Measurements from ENCODE around the gene DZANK1. TPM values are rescaled to one million over a fixed set of nuclear protein-coding genes. Genes with fewer than 3 reads are reported as not detected.

Gene DZANK1
- total and polyA plus RNA-seq, 2 of the 8 experiments (the other 6 are each of a cell fraction or from before 2014, with no cell fraction given), result 8.0 to 9.9 TPM

DNA sequence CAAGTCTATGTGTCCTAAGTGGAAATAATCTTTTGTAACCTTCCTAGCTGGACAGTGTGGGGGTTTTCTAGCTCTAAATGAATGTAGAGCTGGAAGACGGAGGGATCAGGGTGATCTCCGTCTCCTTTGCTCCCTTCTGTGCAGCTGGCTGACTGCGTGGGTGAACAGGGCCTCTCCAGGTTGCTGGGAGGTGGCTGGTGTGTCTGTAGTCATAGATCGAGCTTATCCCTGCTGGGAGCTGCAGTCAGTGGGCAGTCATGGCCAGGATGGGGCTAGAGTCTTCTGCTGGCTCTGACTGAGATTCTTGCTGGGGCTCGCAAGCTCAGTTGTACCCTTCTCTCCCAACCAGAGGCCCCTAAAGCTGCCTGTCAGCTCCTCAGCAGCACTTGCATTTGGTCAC, 47.3 kb upstream of the DZANK1 start:
- no peaks in the 10 kb centered on the region; the same call in 1 of the 2 replicates for H3K79me1 ChIP-seq (ENCODE audit: low read depth, low read length)
- no peak overlapping the region for H4K5ac ChIP-seq (ENCODE audit: insufficient read length, low read depth, low read length)
- no peaks in the 10 kb centered on the region for H3K27me3 ChIP-seq (replicated peaks in 1 of 4; ENCODE audit: control insufficient read depth in 3 of 4, extremely low read depth in 1 of 4, insufficient read depth in 3 of 4, low read length in 3 of 4)
- no peak overlapping the region for H2BK120ac ChIP-seq (replicated peaks; ENCODE audit: low read depth, low read length)
- H3K23me2 ChIP-seq (ENCODE audit: low read depth, low read length), result no peaks in the 10 kb centered on the region
- CTCF ChIA-PET (ENCODE audit: partially characterized antibody), result no interaction called here
- peaks cover 3 to 5% of the 10 kb centered on the region in 2 experiments for H4K20me1 ChIP-seq (replicated peaks in 1 of 2; ENCODE audit: control insufficient read depth in 1 of 2, insufficient read depth in 2 of 2, low read length in 2 of 2)
- no peak overlapping the region for H3K4me3 ChIP-seq (ENCODE audit: extremely low read depth in 1 of 4, insufficient read depth in 2 of 4, low read depth in 3 of 4, low read length in 4 of 4)
- no peak overlapping the region for H3K4me2 ChIP-seq (ENCODE audit: insufficient read depth in 1 of 2, low read depth in 2 of 2, low read length in 2 of 2)
- H4K91ac ChIP-seq (replicated peaks; ENCODE audit: insufficient read length, low read length), result no peak overlapping the region
- H2BK15ac ChIP-seq (ENCODE audit: low read length), result no peak overlapping the region
- no peak overlapping the region for H2AFZ ChIP-seq (ENCODE audit: low read length)
- H3K36me3 ChIP-seq (ENCODE audit: control insufficient read depth in 2 of 4, insufficient read depth in 4 of 4, low read length in 3 of 4), result peaks cover 4 to 54% (median 27%) of the 10 kb centered on the region in 4 experiments; a peak in 7 of 8 replicates
- no peaks in the 10 kb centered on the region for H3K4me1 ChIP-seq (replicated peaks in 1 of 4; ENCODE audit: control insufficient read depth in 3 of 4, insufficient read depth in 4 of 4, low read length in 3 of 4)
- no peak overlapping the region for H2BK20ac ChIP-seq (ENCODE audit: low read length)
- H3K27ac ChIP-seq (ENCODE audit: low read depth, low read length), result no peak overlapping the region
- no peak overlapping the region for H3K56ac ChIP-seq (replicated peaks; ENCODE audit: insufficient read length, low read depth, low read length)
- no peak overlapping the region for H3K9ac ChIP-seq (replicated peaks in 1 of 4; ENCODE audit: extremely low read depth in 1 of 4, low read depth in 3 of 4, low read length in 3 of 4)
- no peak overlapping the region for H3K23ac ChIP-seq (ENCODE audit: insufficient read length)
- TF ChIP-seq CREB1 (IDR thresholded peaks at IDR 0.05), result no peak
- TF ChIP-seq, protein P1, sequence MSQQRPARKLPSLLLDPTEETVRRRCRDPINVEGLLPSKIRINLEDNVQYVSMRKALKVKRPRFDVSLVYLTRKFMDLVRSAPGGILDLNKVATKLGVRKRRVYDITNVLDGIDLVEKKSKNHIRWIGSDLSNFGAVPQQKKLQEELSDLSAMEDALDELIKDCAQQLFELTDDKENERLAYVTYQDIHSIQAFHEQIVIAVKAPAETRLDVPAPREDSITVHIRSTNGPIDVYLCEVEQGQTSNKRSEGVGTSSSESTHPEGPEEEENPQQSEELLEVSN (IDR thresholded peaks at IDR 0.05), result no peak
- peaks cover 0 to 7% of the 10 kb centered on the region in 2 experiments; a peak in 2 of 4 replicates for H3K79me2 ChIP-seq (ENCODE audit: control insufficient read depth in 1 of 2, insufficient read depth in 2 of 2, low read length in 2 of 2)
- no peak overlapping the region for H2AK5ac ChIP-seq (ENCODE audit: low read depth, low read length)
- POLR2A ChIA-PET (ENCODE audit: partially characterized antibody), result no interaction called here
- WGBS, 2 experiments (ENCODE audit: extremely low coverage in 1 of 2, insufficient coverage in 1 of 2, insufficient read length in 1 of 2, insufficient replicate concordance in 2 of 2, low coverage in 1 of 2, low lambda C conversion rate in 2 of 2, missing lambda C conversion rate in 1 of 2), result 93% methylated on average over 5 of the region's 5 CpGs; no CpG with 5 or more reads in 1 of the 2 experiments
- no peak overlapping the region for H2BK12ac ChIP-seq (ENCODE audit: low read depth, low read length)
- no peak for DNase-seq (ENCODE audit: low read depth in 1 of 2, low spot score in 2 of 2)
- no peaks in the 10 kb centered on the region for H3K9me3 ChIP-seq (ENCODE audit: insufficient read depth in 2 of 2, low read depth in 1 of 2, low read length in 1 of 2)
- peak overlapping the region; percentile 14; the same call in 1 of the 2 replicates for H4K8ac ChIP-seq (ENCODE audit: extremely low read depth, insufficient read depth, low read length)
- no peak for FAIRE-seq
- H2BK5ac ChIP-seq (ENCODE audit: low read depth, low read length), result no peak overlapping the region
- no peak overlapping the region for H3K18ac ChIP-seq (ENCODE audit: extremely low read depth, low read length)
- H3K4ac ChIP-seq (replicated peaks; ENCODE audit: insufficient read length, low read depth, low read length), result no peak overlapping the region
- no peak overlapping the region for H3K14ac ChIP-seq (ENCODE audit: insufficient read length)
